A673 (cell line): ENCODE data around the gene MAPK12. TPM values are rescaled to one million over a fixed set of nuclear protein-coding genes. Genes with fewer than 3 reads are reported as not detected.

Experiments used
- BruUV-seq: library from RNA; stranded (reverse); fragments of 400-500 nt; replicated peaks from 2 replicates; lab custom pipeline; 2021; lab: Mats Ljungman, UMichigan
- CTCF ChIA-PET: fragments of 300-600 bp; sonication (Branson Sonifier 250); formaldehyde crosslinking; loops from one replicate; lab custom pipeline; 2022; ENCODE audit warnings: antibody characterized with exemption; lab: Charles Lee
- POLR2A ChIA-PET: fragments of 300-600 bp; sonication (Branson Sonifier 250); formaldehyde crosslinking; loops from one replicate; lab custom pipeline; 2022; ENCODE audit warnings: antibody characterized with exemption; ENCODE audit not compliant: low non-redundant PET; lab: Charles Lee
- DNase-seq: peaks from one replicate; pipeline ENCODE4 v3.0.0-alpha.2; 2015; ENCODE audit warnings: low spot score
- H3K27ac ChIP-seq: fragments of 200-600 bp; sonication (generic); 2 replicates; pipeline ENCODE4 v1.5.1; 2016; ENCODE audit warnings: mixed run types, low read depth, mild to moderate bottlenecking, mixed read lengths, antibody characterized with exemption, low read length; ENCODE audit not compliant: poor library complexity, severe bottlenecking
- H3K27me3 ChIP-seq: fragments of 200-600 bp; sonication (generic); replicated peaks from 2 replicates; pipeline ENCODE4 v1.6.1; 2017; ENCODE audit warnings: mixed run types, low read depth, mild to moderate bottlenecking, mixed read lengths, antibody characterized with exemption, low read length; ENCODE audit not compliant: insufficient read depth, poor library complexity
- H3K36me3 ChIP-seq: fragments of 200-600 bp; sonication (generic); 2 replicates; pipeline ENCODE4 v1.6.1; 2016; ENCODE audit warnings: mixed run types, mild to moderate bottlenecking, mixed read lengths, antibody characterized with exemption, low read length; ENCODE audit not compliant: insufficient read depth, poor library complexity, severe bottlenecking
- H3K4me1 ChIP-seq: fragments of 200-600 bp; sonication (generic); 2 replicates; pipeline ENCODE4 v1.6.1; 2017; ENCODE audit warnings: mixed run types, mild to moderate bottlenecking, mixed read lengths, antibody characterized with exemption, low read length; ENCODE audit not compliant: insufficient read depth, poor library complexity, severe bottlenecking
- H3K4me3 ChIP-seq: fragments of 200-600 bp; sonication (generic); 2 replicates; pipeline ENCODE4 v1.5.1; 2016; ENCODE audit warnings: low read depth, mixed run types, mild to moderate bottlenecking, mixed read lengths, low read length; ENCODE audit not compliant: poor library complexity, severe bottlenecking
- H3K9me3 ChIP-seq: fragments of 200-600 bp; sonication (generic); 2 replicates; pipeline ENCODE4 v1.6.1; 2016; ENCODE audit warnings: mixed run types, low read depth, mild to moderate bottlenecking, mixed read lengths, antibody characterized with exemption, low read length; ENCODE audit not compliant: poor library complexity, severe bottlenecking
- CTCF ChIP-seq: fragments of 300-800, 200-600 bp; sonication (generic); conservative IDR thresholded peaks from 2 replicates; pipeline ENCODE4 v1.5.1; 2017; ENCODE audit warnings: low read depth, mild to moderate bottlenecking, antibody characterized with exemption, low read length, moderate library complexity, mixed read lengths
- EZH2 ChIP-seq: fragments of 200-600 bp; sonication (generic); IDR thresholded peaks from 2 replicates; pipeline ENCODE4 v1.6.1; 2017; ENCODE audit warnings: borderline replicate concordance, low read depth, mild to moderate bottlenecking, mixed read lengths, antibody characterized with exemption, low read length; ENCODE audit not compliant: poor library complexity, severe bottlenecking
- intact Hi-C: fragments of 100-400 bp; cut with micrococcal nuclease; formaldehyde crosslinking; loops from one replicate; pipeline ENCODE4 v1.10.0; 2022; ENCODE audit not compliant: unreplicated experiment
- total RNA-seq: library from RNA; stranded (reverse); gene quantifications from 2 replicates; pipeline ENCODE4 v1.2.3, GENCODE V29; 2021

MAPK12 gene
- total RNA-seq, 1 experiment from 2014 or later: 20.8 TPM

- no peaks in the 10 kb centered on the region for H3K9me3 ChIP-seq
- intact Hi-C loops: no loop called here
- no peak overlapping the region for H3K4me3 ChIP-seq
- H3K4me1 ChIP-seq: peaks cover 14% of the 10 kb centered on the region
- H3K27me3 ChIP-seq: no peaks in the 10 kb centered on the region
- peaks cover 69% of the 10 kb centered on the region for H3K36me3 ChIP-seq
- CTCF ChIA-PET: no interaction called here
- no peak for DNase-seq
- H3K27ac ChIP-seq: no peak overlapping the region
- no TSS peak for BruUV-seq
- TF ChIP-seq EZH2 (no peak), CTCF (no peak)
- POLR2A ChIA-PET: no interaction called here
These were observed 43.1 kb downstream of the MAPK12 start for GRCh38 chr22:50218153-50218995.

- no peak for DNase-seq
- TF ChIP-seq EZH2 (no peak), CTCF (no peak)
- no TSS peak for BruUV-seq
- Histone ChIP-seq H3K36me3 (peaks cover 70% of the 10 kb centered on the region), H3K4me1 (peaks cover 14% of the 10 kb centered on the region), H3K9me3 (no peaks in the 10 kb centered on the region), H3K27me3 (no peaks in the 10 kb centered on the region), H3K4me3 (no peak overlapping the region), H3K27ac (no peak overlapping the region)
- CTCF ChIA-PET: no interaction called here
- intact Hi-C loops: no loop called here
- POLR2A ChIA-PET: no interaction called here
These were observed 43.8 kb downstream of the MAPK12 start for GRCh38 chr22:50217543-50218152.

GRCh38 chr22:50216684-50217520 is 44.6 kb downstream of the MAPK12 start:
- TF ChIP-seq EZH2 (no peak), CTCF (no peak)
- DNase-seq: no peak
- intact Hi-C loops: no loop called here
- H3K36me3 ChIP-seq: peaks cover 70% of the 10 kb centered on the region
- ChIA-PET POLR2A (interaction anchor here (0.6 kb wide), 1 partner anchor 250 kb away, joined by 4 read pairs; no protein-coding TSS in a partner anchor), CTCF (no interaction called here)
- H3K27me3 ChIP-seq: no peaks in the 10 kb centered on the region
- H3K4me3 ChIP-seq: no peak overlapping the region
- peaks cover 14% of the 10 kb centered on the region for H3K4me1 ChIP-seq
- H3K9me3 ChIP-seq: no peaks in the 10 kb centered on the region
- no peak overlapping the region for H3K27ac ChIP-seq
- no TSS peak for BruUV-seq
